Measurements from ENCODE around the gene POLR3F.

The POLR3F gene

DNA sequence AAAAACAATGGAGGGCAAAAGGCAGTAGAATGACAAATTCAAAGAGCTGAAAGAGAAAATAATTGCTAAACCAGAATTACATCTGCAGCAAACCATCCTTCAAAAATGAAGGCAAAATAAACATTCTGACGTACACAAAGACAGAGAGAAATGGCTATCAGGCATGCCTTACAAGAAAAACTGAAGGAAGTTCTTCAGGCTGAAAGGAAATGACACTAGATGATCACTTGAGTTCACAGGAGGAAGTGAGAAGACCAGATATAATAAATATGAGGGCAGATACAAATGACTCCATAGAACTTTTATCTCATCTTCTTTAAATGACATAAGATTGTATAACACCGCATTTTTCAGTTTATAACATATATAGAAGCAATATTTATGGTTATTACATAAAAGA lies 30.3 kb upstream of the POLR3F start:
- Histone ChIP-seq H3K4me3 (replicated peaks; ENCODE audit: insufficient read depth, low read length) (no peak overlapping the region), H3K27ac (replicated peaks) (no peak overlapping the region), H3K27me3 (ENCODE audit: insufficient read depth, poor library complexity, severe bottlenecking) (no peaks in the 10 kb centered on the region)
- TF ChIP-seq SPI1 (IDR thresholded peaks at IDR 0.05; ENCODE audit: borderline replicate concordance, low read depth): peak; percentile 23; the same call in 1 of the 2 replicates
- TF ChIP-seq GABPA (IDR thresholded peaks at IDR 0.05; ENCODE audit: low read depth): no peak
- DNase-seq (ENCODE audit: low read depth in 1 of 2, low spot score in 1 of 2): no peak

DNA sequence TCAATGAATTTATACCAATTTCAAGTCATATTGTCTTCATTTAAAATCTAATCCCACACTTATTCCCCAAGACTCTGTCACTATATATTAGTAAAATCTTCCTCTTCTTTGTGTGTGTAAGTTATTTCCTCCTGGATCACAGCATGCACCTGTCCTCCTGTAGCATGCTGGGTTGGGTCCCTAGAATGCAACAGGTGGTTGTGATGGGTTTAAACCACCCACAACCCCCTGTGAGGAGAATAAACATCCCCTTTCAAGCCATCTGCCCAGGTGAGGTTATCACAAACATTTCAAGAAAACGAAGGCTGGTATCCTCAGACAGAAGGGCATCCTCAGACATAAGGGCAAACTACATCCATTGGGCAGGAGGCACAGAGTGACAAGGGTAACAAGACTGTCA lies 26.8 kb upstream of the POLR3F start:
- no peak for DNase-seq (ENCODE audit: low read depth in 1 of 2, low spot score in 1 of 2)
- H3K27me3 ChIP-seq (ENCODE audit: insufficient read depth, poor library complexity, severe bottlenecking): no peaks in the 10 kb centered on the region
- TF ChIP-seq, protein P1, sequence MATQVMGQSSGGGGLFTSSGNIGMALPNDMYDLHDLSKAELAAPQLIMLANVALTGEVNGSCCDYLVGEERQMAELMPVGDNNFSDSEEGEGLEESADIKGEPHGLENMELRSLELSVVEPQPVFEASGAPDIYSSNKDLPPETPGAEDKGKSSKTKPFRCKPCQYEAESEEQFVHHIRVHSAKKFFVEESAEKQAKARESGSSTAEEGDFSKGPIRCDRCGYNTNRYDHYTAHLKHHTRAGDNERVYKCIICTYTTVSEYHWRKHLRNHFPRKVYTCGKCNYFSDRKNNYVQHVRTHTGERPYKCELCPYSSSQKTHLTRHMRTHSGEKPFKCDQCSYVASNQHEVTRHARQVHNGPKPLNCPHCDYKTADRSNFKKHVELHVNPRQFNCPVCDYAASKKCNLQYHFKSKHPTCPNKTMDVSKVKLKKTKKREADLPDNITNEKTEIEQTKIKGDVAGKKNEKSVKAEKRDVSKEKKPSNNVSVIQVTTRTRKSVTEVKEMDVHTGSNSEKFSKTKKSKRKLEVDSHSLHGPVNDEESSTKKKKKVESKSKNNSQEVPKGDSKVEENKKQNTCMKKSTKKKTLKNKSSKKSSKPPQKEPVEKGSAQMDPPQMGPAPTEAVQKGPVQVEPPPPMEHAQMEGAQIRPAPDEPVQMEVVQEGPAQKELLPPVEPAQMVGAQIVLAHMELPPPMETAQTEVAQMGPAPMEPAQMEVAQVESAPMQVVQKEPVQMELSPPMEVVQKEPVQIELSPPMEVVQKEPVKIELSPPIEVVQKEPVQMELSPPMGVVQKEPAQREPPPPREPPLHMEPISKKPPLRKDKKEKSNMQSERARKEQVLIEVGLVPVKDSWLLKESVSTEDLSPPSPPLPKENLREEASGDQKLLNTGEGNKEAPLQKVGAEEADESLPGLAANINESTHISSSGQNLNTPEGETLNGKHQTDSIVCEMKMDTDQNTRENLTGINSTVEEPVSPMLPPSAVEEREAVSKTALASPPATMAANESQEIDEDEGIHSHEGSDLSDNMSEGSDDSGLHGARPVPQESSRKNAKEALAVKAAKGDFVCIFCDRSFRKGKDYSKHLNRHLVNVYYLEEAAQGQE (IDR thresholded peaks at IDR 0.05; ENCODE audit: insufficient replicate concordance, low read depth): no peak
- TF ChIP-seq SPI1 (IDR thresholded peaks at IDR 0.05; ENCODE audit: borderline replicate concordance, low read depth) (no peak), POLR2AphosphoS5 (IDR thresholded peaks at IDR 0.05; ENCODE audit: low read depth) (no peak), GABPA (IDR thresholded peaks at IDR 0.05; ENCODE audit: low read depth) (no peak), CTCF (IDR thresholded peaks at IDR 0.05; ENCODE audit: insufficient read depth, low read length) (no peak)
- no peak overlapping the region for H3K4me3 ChIP-seq (replicated peaks; ENCODE audit: insufficient read depth, low read length)
- H3K27ac ChIP-seq (replicated peaks): no peak overlapping the region

GRCh38 chr20:18443886-18444285 lies 23.3 kb upstream of the POLR3F start:
- no peak for DNase-seq (ENCODE audit: low read depth in 1 of 2, low spot score in 1 of 2)
- H3K27ac ChIP-seq (replicated peaks): no peak overlapping the region
- no peak for TF ChIP-seq SPI1 (IDR thresholded peaks at IDR 0.05; ENCODE audit: borderline replicate concordance, low read depth)
- no peak for TF ChIP-seq CTCF (IDR thresholded peaks at IDR 0.05; ENCODE audit: insufficient read depth, low read length)
- H3K4me3 ChIP-seq (replicated peaks; ENCODE audit: insufficient read depth, low read length): no peak overlapping the region
- H3K27me3 ChIP-seq (ENCODE audit: insufficient read depth, poor library complexity, severe bottlenecking): no peaks in the 10 kb centered on the region

- Histone ChIP-seq H3K4me3 (replicated peaks; ENCODE audit: insufficient read depth, low read length) (no peak overlapping the region), H3K27ac (replicated peaks) (no peak overlapping the region), H3K27me3 (ENCODE audit: insufficient read depth, poor library complexity, severe bottlenecking) (no peaks in the 10 kb centered on the region)
- DNase-seq (ENCODE audit: low read depth in 1 of 2, low spot score in 1 of 2): no peak
- TF ChIP-seq, protein P1 (IDR thresholded peaks at IDR 0.05; ENCODE audit: insufficient replicate concordance, low read depth): no peak
- no peak for TF ChIP-seq POLR2AphosphoS5 (IDR thresholded peaks at IDR 0.05; ENCODE audit: low read depth)
- no peak for TF ChIP-seq GABPA (IDR thresholded peaks at IDR 0.05; ENCODE audit: low read depth)
- no peak for TF ChIP-seq SPI1 (IDR thresholded peaks at IDR 0.05; ENCODE audit: borderline replicate concordance, low read depth)
- no peak for TF ChIP-seq CTCF (IDR thresholded peaks at IDR 0.05; ENCODE audit: insufficient read depth, low read length)
These were observed 10.6 kb upstream of the POLR3F start for GRCh38 chr20:18456600-18456999.
